Neural cell (in vitro differentiated cells): ENCODE results near the gene GSK3A. TPM values are rescaled to one million over a fixed set of nuclear protein-coding genes. Genes with fewer than 3 reads are reported as not detected.

Experiments
- H2AFZ ChIP-seq: fragments of 200-600, 300-800 bp; sonication (generic), shearing (Covaris generic); 2 replicates; pipeline ENCODE4 v1.6.0; 2014; ENCODE audit warnings: low read depth, mild to moderate bottlenecking, antibody characterized with exemption, low read length, moderate library complexity
- H3F3A ChIP-seq: fragments of 200-600 bp; shearing (Covaris generic); 2 replicates; pipeline ENCODE4 v1.6.1; 2016; ENCODE audit warnings: mild to moderate bottlenecking, moderate library complexity, mixed read lengths, antibody characterized with exemption, low read length; ENCODE audit not compliant: insufficient read depth, poor library complexity, severe bottlenecking
- H3K27ac ChIP-seq: fragments of 200-600, 300-800 bp; sonication (generic), shearing (Covaris generic); 2 replicates; pipeline ENCODE4 v1.5.1; 2014; ENCODE audit warnings: mild to moderate bottlenecking, low read length, moderate library complexity
- H3K27me3 ChIP-seq: fragments of 300-800, 200-600 bp; sonication (generic), shearing (Covaris generic); 2 replicates; pipeline ENCODE4 v1.6.0; 2014; ENCODE audit warnings: mild to moderate bottlenecking, low read depth, low read length, moderate library complexity; ENCODE audit not compliant: insufficient read depth
- H3K36me3 ChIP-seq: fragments of 300-800, 200-600 bp; sonication (generic), shearing (Covaris generic); 2 replicates; pipeline ENCODE4 v1.5.1; 2014; ENCODE audit warnings: mild to moderate bottlenecking, antibody characterized with exemption, low read length, moderate library complexity; ENCODE audit not compliant: insufficient read depth
- H3K4me2 ChIP-seq: fragments of 300-800, 200-600 bp; sonication (generic), shearing (Covaris generic); 2 replicates; pipeline ENCODE4 v1.6.0; 2014; ENCODE audit warnings: mild to moderate bottlenecking, low read length
- H3K4me3 ChIP-seq: fragments of 300-800, 200-600 bp; sonication (generic), shearing (Covaris generic); 2 replicates; pipeline ENCODE4 v1.5.1; 2014; ENCODE audit warnings: mild to moderate bottlenecking, low read length, moderate library complexity
- H3K79me2 ChIP-seq: fragments of 200-600 bp; shearing (Covaris generic); replicated peaks from 2 replicates; pipeline ENCODE4 v1.6.0; 2014; ENCODE audit warnings: mild to moderate bottlenecking, low read length, moderate library complexity; ENCODE audit not compliant: insufficient read depth
- H3K9ac ChIP-seq: fragments of 300-800, 200-600 bp; sonication (generic), shearing (Covaris generic); 2 replicates; pipeline ENCODE4 v1.6.1; 2016; ENCODE audit warnings: mild to moderate bottlenecking, low read length, mixed read lengths
- H3K9me2 ChIP-seq: fragments of 200-600 bp; shearing (Covaris generic); 2 replicates; pipeline ENCODE4 v1.6.1; 2016; ENCODE audit warnings: mild to moderate bottlenecking, low read length, mixed read lengths; ENCODE audit not compliant: insufficient read depth
- H3K9me3 ChIP-seq: fragments of 200-600, 300-800 bp; sonication (generic), shearing (Covaris generic); 2 replicates; pipeline ENCODE4 v1.6.1; 2016; ENCODE audit warnings: mild to moderate bottlenecking, mixed run types, low read length, moderate library complexity, mixed read lengths
- H4K20me1 ChIP-seq: fragments of 200-600 bp; shearing (Covaris generic); 2 replicates; pipeline ENCODE4 v1.6.1; 2016; ENCODE audit warnings: mild to moderate bottlenecking, mixed run types; ENCODE audit not compliant: insufficient read depth
- EP300 ChIP-seq: fragments of 450-650 bp; conservative IDR thresholded peaks from 2 replicates; pipeline ENCODE4 v1.6.1; 2014; ENCODE audit warnings: antibody characterized with exemption, mild to moderate bottlenecking, moderate library complexity; ENCODE audit not compliant: poor library complexity, severe bottlenecking
- EZH2 ChIP-seq: fragments of 200-600, 300-800 bp; shearing (Covaris generic), sonication (generic); IDR thresholded peaks from 2 replicates; pipeline ENCODE4 v1.6.1; 2014; ENCODE audit warnings: antibody characterized with exemption, low read length, borderline replicate concordance, mild to moderate bottlenecking; ENCODE audit not compliant: insufficient read depth, poor library complexity, severe bottlenecking
- MXI1 ChIP-seq: fragments of 450-650 bp; conservative IDR thresholded peaks from 2 replicates; pipeline ENCODE4 v1.6.1; 2014; ENCODE audit warnings: antibody characterized with exemption, mild to moderate bottlenecking; ENCODE audit not compliant: poor library complexity, severe bottlenecking
- POLR2AphosphoS5 ChIP-seq: IDR thresholded peaks from 2 replicates; pipeline ENCODE4 v1.6.1; 2012
- RAD21 ChIP-seq: fragments of 450-650 bp; conservative IDR thresholded peaks from 2 replicates; pipeline ENCODE4 v1.6.1; 2014; ENCODE audit warnings: antibody characterized with exemption, mild to moderate bottlenecking, moderate library complexity
- SMC3 ChIP-seq: fragments of 450-650 bp; conservative IDR thresholded peaks from 2 replicates; pipeline ENCODE4 v1.6.1; 2014; ENCODE audit warnings: antibody characterized with exemption, mild to moderate bottlenecking, moderate library complexity; ENCODE audit not compliant: poor library complexity
- TAF1 ChIP-seq: IDR thresholded peaks from 2 replicates; pipeline ENCODE4 v1.6.1; 2012; ENCODE audit warnings: low read depth
- polyA plus RNA-seq: library from polyadenylated mRNA; depleted of rRNA; stranded (reverse); fragments of >200 nt; gene quantifications from 2 replicates; pipeline ENCODE4 v1.2.3, GENCODE V29; 2014
- TF ChIP-seq, protein P1 (sequence below): fragments of 450-650 bp; IDR thresholded peaks from 2 replicates; pipeline ENCODE4 v1.5.1; 2014; ENCODE audit warnings: antibody characterized with exemption, mild to moderate bottlenecking, moderate library complexity; ENCODE audit not compliant: poor library complexity, severe bottlenecking
- TF ChIP-seq, protein P2 (sequence below): IDR thresholded peaks from 2 replicates; pipeline ENCODE4 v1.6.1; 2012; ENCODE audit warnings: borderline replicate concordance

The GSK3A gene
- polyA plus RNA-seq, 1 donor from 2014 or later: 25.2 TPM

DNA sequence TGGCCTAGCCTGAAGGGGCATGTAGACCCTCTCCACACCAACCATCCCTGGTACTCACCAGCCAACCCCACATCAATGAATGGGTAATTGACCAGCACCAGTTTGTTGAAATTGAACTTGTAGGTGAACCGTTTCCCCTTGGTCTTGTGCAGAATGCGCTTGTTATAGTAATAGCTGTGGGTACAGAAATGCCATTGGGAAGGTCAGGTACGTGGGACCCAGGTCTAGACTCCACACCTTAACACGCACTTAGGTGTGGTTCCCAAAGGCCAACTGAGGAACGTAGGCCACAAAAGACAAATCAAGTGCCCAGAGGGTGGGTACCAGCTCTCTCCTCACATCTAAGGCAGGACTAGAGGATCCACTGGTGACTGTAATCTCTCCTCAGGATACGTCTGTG is 7.4 kb upstream of the GSK3A start:
- no peak overlapping the region for H3K27ac ChIP-seq
- H3K4me2 ChIP-seq: no peak overlapping the region
- peaks cover 19% of the 10 kb centered on the region for H3K79me2 ChIP-seq
- no peak overlapping the region for H2AFZ ChIP-seq
- H3K9me2 ChIP-seq: no peaks in the 10 kb centered on the region
- no peaks in the 10 kb centered on the region for H4K20me1 ChIP-seq
- H3K27me3 ChIP-seq: no peaks in the 10 kb centered on the region
- no peaks in the 10 kb centered on the region for H3K9me3 ChIP-seq
- no peaks in the 10 kb centered on the region for H3K36me3 ChIP-seq
- no peaks in the 10 kb centered on the region for H3F3A ChIP-seq
- no peak overlapping the region for H3K4me3 ChIP-seq
- TF ChIP-seq RAD21 (no peak), EP300 (no peak), MXI1 (no peak), TAF1 (no peak), SMC3 (no peak)
- H3K9ac ChIP-seq: no peak overlapping the region

DNA sequence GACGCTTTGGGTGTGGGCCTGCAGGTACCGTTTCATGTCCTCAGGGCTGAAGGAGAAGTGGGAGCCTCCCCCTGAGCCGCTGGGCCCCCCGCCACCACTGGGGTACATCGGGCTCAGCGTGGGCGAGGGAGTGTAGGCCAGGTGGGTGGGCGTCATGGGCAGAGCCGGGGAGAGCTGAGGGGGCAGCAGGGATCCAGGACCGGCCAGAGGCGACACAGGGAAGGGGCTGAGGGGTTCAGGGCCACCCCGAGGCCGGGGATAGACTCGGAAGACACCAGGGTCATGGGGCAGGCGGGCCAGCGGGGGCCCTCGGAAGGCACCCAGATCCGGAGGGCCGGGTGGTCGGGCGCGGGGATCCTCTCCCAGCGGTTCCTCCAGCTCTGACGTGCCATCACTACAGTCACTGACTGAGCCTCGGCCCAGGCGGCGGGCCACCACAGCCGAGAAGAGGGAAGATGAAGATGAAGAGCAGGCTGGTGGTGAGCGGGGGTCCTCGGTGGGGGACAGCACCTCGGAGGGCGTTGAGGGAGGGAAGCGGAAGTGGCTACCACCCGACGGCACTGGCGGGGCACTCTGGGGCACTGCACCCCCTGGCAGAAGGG is 6.8 kb upstream of the GSK3A start:
- no peak overlapping the region for H3K4me3 ChIP-seq
- H3K27ac ChIP-seq: no peak overlapping the region
- no peaks in the 10 kb centered on the region for H4K20me1 ChIP-seq
- TF ChIP-seq, protein P1, sequence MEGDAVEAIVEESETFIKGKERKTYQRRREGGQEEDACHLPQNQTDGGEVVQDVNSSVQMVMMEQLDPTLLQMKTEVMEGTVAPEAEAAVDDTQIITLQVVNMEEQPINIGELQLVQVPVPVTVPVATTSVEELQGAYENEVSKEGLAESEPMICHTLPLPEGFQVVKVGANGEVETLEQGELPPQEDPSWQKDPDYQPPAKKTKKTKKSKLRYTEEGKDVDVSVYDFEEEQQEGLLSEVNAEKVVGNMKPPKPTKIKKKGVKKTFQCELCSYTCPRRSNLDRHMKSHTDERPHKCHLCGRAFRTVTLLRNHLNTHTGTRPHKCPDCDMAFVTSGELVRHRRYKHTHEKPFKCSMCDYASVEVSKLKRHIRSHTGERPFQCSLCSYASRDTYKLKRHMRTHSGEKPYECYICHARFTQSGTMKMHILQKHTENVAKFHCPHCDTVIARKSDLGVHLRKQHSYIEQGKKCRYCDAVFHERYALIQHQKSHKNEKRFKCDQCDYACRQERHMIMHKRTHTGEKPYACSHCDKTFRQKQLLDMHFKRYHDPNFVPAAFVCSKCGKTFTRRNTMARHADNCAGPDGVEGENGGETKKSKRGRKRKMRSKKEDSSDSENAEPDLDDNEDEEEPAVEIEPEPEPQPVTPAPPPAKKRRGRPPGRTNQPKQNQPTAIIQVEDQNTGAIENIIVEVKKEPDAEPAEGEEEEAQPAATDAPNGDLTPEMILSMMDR: no peak
- TF ChIP-seq SMC3 (no peak), TAF1 (no peak), MXI1 (no peak), POLR2AphosphoS5 (no peak), EP300 (no peak), RAD21 (no peak), EZH2 (no peak)
- TF ChIP-seq, protein P2, sequence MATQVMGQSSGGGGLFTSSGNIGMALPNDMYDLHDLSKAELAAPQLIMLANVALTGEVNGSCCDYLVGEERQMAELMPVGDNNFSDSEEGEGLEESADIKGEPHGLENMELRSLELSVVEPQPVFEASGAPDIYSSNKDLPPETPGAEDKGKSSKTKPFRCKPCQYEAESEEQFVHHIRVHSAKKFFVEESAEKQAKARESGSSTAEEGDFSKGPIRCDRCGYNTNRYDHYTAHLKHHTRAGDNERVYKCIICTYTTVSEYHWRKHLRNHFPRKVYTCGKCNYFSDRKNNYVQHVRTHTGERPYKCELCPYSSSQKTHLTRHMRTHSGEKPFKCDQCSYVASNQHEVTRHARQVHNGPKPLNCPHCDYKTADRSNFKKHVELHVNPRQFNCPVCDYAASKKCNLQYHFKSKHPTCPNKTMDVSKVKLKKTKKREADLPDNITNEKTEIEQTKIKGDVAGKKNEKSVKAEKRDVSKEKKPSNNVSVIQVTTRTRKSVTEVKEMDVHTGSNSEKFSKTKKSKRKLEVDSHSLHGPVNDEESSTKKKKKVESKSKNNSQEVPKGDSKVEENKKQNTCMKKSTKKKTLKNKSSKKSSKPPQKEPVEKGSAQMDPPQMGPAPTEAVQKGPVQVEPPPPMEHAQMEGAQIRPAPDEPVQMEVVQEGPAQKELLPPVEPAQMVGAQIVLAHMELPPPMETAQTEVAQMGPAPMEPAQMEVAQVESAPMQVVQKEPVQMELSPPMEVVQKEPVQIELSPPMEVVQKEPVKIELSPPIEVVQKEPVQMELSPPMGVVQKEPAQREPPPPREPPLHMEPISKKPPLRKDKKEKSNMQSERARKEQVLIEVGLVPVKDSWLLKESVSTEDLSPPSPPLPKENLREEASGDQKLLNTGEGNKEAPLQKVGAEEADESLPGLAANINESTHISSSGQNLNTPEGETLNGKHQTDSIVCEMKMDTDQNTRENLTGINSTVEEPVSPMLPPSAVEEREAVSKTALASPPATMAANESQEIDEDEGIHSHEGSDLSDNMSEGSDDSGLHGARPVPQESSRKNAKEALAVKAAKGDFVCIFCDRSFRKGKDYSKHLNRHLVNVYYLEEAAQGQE: no peak
- H2AFZ ChIP-seq: no peak overlapping the region
- no peaks in the 10 kb centered on the region for H3F3A ChIP-seq
- H3K9me3 ChIP-seq: no peaks in the 10 kb centered on the region
- H3K4me2 ChIP-seq: no peak overlapping the region
- peaks cover 15% of the 10 kb centered on the region for H3K79me2 ChIP-seq
- no peaks in the 10 kb centered on the region for H3K27me3 ChIP-seq
- H3K9ac ChIP-seq: no peak overlapping the region
- no peaks in the 10 kb centered on the region for H3K36me3 ChIP-seq
- H3K9me2 ChIP-seq: no peaks in the 10 kb centered on the region
